Breast epithelium (tissue), 3 donors: ENCODE measurements around the gene SLC38A6.

ENCODE experiments used
- CTCF ChIP-seq, 3 donors: fragments of 450-650 bp; IDR thresholded peaks; one replicate each; pipeline ENCODE4 v1.5.1; 2016 to 2017; ENCODE audit warnings: antibody characterized with exemption in 3 of 3, mild to moderate bottlenecking in 3 of 3, moderate library complexity in 3 of 3
- POLR2A ChIP-seq: fragments of 450-650 bp; IDR thresholded peaks from one replicate; pipeline ENCODE4 v1.6.1; 2016; ENCODE audit warnings: antibody characterized with exemption, mild to moderate bottlenecking, moderate library complexity
- POLR2AphosphoS5 ChIP-seq, 3 donors: sonication (generic); formaldehyde crosslinking; IDR thresholded peaks; one replicate each; pipeline ENCODE4 v1.6.1; 2017; ENCODE audit warnings: antibody characterized with exemption in 3 of 3

- TF ChIP-seq POLR2AphosphoS5 (IDR thresholded peaks at IDR 0.05) (no peak), POLR2A (no peak), CTCF (IDR thresholded peaks at IDR 0.05) (no peak)
These were observed 22.5 kb downstream of the SLC38A6 start for GRCh38 chr14:61003571-61003970.
